Measurements from ENCODE around the gene C10orf67.

- TF ChIP-seq CTCF (IDR thresholded peaks at IDR 0.05; ENCODE audit: low read depth, low read length) (no peak), EZH2phosphoT487 (IDR thresholded peaks at IDR 0.05; ENCODE audit: low read depth) (no peak)
Observed at GRCh38 chr10:23201837-23202236, 142.8 kb downstream of the C10orf67 start.
